Nasal cavity respiratory epithelium epithelial cell of viscerocranial mucosa (primary cell): Measurements from ENCODE around the gene GPR101. TPM values are rescaled to one million over a fixed set of nuclear protein-coding genes. Genes with fewer than 3 reads are reported as not detected.

Source experiments
- total RNA-seq: library from RNA; depleted of rRNA; stranded (reverse); fragments of >200 nt; gene quantifications from 2 replicates; pipeline ENCODE4 v1.2.3, GENCODE V29; 2014

The GPR101 gene, protein sequence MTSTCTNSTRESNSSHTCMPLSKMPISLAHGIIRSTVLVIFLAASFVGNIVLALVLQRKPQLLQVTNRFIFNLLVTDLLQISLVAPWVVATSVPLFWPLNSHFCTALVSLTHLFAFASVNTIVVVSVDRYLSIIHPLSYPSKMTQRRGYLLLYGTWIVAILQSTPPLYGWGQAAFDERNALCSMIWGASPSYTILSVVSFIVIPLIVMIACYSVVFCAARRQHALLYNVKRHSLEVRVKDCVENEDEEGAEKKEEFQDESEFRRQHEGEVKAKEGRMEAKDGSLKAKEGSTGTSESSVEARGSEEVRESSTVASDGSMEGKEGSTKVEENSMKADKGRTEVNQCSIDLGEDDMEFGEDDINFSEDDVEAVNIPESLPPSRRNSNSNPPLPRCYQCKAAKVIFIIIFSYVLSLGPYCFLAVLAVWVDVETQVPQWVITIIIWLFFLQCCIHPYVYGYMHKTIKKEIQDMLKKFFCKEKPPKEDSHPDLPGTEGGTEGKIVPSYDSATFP
- total RNA-seq = not detected in 2 replicates

DNA sequence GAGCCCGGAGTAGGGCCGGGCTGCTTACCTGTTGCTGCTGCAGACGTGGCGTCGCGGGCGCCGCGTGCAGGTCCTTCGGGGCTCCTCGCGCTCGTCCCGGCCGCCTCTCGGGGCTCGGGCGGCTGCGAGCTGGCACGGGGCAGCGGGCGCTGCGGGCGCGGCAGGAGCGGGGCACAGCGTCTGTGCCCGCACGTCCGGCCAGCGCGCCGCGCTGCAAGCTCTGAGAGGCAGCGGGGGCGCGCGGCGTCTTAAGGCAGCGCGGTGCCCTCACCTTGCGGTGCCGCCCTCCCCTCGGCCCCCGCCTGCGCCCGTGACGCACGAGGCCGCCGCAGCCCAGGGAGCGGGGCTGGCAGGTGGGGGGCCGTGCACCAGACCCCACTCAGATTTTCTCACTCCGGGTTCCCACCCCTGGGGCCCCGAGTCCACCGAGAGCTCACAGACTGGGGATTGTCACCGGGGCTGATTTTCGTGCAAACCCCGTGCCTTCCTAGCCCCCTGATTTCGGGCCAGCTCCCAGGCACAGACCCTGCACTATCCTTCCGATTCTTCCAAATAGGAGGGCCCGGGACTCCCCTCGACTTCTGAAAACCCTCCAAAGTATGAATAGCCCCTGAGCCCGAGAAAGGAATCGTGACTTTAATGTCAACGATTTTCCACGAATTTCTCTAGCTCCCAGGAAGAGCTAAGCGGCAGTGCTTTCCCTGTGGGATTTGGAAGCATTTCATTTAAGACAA, at the start of gene GPR101:
Gene GPR101 (minus strand): TSS at position 222 of the 734 bp plus-strand sequence. CDS start 2,321 bp downstream, outside the sequence.

Other genes with a start within 250 kb of the GPR101 start
- gene RBMX, start 153.3 kb downstream of the GPR101 start, total RNA-seq = 71.1 and 108 TPM in 2 replicates